Stimulated activated CD4-positive, alpha-beta T cell treated with anti-CD3 and anti-CD28 coated beads, Interleukin-2, amount 100 ng/mL, for 48 hours (primary cell): Measurements from ENCODE around the gene DNAJB12.
"Not testable (repeated sequence)": the region's sequence is repeated elsewhere in the genome, so short reads cannot be mapped to it uniquely, and the experiment has no call there.

ENCODE experiments used
- DNase-seq, 2 donors: peaks; one replicate each; pipeline ENCODE4 v3.0.0-alpha.2; 2020

Gene DNAJB12

DNA sequence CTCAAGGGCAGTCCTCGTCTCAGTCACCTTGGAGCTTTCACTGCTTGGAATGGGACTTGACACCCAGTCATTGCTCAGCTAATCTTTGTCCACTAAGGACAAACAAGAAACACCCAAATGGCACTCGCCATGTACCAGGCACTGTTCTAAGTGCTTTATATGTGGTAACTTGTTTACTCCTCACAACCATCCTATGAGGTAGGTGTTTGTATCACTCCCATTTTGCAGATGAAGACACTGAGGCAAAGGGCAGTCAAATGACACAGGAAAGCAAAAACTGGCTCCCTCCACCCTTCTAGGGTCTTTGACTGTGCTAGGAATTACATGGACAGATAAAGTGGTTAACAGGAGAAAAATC is 24.7 kb downstream of the DNAJB12 start:
- no peak for DNase-seq

DNA sequence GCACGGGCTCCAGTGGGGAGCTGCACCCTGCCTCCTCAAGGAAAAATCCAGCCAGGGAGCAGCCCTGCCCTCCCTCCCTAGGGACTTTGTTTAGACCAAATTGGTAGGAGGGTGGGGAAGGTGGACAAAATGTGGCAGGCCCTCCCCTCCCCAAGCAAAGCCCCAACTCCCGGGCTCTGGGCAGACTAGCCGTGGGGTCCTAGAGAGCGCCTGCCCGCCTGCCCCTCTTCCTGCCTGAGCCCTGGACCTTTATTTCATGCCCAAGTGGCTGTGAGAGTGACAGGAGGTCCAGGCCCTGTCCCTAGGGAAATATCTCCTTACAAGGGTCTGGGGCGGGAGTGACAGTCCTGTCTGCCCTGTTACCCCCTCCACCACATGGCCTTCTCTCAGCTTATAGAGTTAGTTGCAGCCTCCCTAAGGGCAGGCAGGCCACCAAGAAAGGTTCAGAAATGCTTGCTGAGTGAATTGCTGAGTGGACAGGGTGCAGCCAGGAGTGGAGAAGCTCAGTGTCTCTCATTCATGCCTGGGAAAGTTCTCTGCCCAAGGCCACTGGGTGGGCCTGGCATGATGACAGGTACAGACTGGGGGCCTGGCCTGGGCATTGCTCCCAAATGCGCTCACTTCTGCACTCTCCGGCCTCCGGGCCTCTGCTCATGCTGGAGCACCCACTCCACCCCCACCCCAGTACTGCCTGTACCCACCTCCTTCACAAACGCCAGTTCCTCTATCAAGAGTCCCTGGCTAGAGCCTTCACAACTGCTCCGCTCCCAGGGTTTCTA is 25.2 kb downstream of the DNAJB12 start:
- DNase-seq: no peak

- no peak for DNase-seq
These were observed 25.9 kb downstream of the DNAJB12 start for GRCh38 chr10:72328829-72329204.

DNA sequence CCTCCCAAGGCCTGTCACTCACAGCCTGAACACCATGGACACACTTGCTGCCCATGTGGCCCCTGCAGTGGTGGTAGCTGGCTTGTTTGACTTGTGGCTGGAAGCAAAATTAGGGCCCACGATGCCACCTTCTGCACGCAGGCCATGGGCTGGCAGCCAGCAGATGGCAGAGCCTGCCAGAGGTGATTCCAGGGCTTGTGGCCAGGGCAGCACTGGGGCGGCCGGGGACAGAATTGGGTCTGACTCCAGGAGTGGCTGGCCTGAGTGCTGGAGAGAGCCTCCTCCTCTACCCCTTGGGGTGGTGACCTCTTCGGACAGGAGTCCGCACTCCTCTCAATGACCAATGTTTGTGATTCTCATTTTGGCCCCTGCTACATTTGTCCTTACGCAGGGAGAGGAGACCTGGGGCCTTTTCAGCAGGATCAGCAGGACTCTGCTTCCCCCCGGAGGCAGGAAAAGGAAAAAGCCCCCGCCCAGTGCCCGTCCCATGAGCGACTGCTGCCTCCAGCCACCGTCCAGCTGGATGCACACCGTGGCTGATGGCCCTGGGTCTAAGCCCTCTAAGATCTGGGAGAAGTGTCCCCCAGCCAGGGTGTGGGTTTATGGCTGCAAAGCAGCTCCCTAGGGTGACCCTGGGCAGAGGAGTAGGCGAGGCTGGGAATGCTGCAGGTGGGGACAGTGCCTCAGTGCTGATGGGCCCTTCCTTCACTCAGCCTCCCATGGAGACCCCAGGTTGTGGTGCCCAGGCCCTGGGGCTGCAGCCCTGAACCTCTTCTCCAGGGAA is 26.5 kb downstream of the DNAJB12 start:
- DNase-seq: no peak

DNA sequence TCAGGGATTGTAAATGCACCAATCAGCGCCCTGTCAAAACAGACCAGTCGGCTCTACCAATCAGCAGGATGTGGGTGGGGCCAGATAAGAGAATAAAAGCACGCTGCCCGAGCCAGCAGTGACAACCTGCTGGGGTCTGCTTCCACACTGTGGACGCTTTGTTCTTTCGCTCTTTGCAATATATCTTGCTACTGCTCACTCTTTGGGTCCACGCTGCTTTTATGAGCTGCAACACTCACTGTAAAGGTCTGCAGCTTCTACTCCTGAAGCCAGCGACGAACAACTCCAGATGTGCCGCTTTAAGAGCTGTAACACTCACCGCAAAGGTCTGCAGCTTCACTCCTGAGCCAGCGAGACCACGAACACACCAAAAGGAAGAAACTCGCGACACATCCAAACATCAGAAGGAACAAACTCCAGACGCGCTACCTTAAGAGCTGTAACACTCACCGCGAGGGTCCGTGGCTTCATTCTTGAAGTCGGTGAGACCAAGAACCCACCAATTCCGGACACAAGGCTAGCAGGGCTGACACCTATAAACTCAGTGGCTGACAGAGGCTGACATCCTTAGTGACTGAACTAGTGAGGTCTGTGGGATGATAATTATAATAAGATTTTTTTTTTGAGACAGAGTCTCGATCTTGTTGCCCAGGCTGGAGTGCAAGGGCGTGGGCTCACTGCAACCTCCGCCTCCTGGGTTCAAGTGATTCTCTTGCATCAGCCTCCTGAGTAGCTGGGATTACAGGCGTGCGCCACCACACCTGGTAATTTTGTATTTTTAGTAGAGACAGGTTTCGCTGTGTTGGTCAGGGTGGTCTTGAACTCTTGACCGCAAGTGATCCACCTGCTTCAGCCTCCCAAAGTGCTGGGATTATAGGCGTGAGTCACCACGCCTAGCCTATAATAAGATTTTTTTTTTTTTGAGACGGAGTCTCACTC is 27.8 kb downstream of the DNAJB12 start:
- DNase-seq: peak; percentile 68 to 79

DNA sequence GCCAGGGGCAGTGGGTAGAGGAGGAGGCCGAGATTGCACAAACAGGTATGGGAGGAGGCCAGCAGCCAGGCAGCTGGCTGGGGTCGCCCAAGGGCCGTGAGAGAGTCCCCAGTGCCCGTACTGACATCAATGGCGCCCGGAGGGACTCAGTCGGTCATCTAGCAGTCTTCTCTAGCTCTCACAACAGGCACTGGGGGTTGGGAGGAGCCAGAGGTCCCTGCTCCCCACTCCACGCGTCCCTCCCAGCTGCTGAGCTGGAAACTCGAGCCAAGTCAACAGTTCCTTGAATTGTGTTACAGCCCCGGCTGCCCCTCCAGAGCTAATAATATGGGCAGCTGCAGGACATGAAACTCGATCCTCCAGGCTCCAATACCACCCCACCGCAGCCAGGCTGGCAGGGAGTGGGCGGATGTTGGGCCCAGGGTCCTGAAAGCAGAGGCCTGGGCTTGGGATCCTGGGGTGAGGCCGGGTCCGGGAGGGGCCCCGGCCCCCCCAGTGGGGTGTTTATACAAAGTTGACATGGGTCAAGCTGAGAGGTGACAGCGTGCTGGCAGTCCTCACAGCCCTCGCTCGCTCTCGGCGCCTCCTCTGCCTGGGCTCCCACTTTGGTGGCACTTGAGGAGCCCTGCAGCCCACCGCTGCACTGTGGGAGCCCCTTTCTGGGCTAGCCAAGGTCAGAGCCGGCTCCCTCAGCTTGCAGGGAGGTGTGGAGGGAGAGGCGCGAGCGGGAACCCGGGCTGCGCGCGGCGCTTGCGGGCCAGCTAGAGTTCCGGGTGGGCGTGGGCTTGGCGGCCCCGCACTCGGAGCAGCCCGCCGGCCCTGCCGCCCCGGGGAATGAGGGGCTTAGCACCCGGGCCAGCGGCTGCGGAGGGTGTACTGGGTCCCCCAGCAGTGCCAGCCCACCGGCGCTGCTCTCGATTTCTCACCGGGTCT is 29.2 kb downstream of the DNAJB12 start:
- not testable (repeated sequence) for DNase-seq

DNA sequence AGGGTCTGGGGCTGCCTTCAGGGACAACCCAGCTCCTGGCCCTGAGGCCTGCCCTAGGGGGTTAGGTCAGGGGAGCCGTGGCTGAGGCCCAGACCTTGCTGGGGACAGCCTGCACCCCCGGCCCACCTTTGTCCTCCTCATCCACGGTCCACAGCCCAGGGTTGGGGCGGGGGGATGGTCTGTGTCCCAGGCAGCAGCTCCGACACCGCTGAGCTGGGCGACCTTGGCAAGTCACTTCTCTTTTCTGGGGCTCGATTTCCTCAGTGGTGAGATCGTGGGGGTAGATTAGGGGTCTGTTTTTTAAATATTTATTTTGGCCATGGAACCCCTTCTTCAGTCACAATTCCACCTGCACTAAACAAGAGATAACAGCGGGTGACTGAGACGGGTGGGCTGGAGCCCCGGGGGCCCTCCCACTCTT is 30.9 kb downstream of the DNAJB12 start:
- DNase-seq: no peak

- DNase-seq: no peak
These were observed 31.5 kb downstream of the DNAJB12 start for GRCh38 chr10:72323108-72323749.

DNA sequence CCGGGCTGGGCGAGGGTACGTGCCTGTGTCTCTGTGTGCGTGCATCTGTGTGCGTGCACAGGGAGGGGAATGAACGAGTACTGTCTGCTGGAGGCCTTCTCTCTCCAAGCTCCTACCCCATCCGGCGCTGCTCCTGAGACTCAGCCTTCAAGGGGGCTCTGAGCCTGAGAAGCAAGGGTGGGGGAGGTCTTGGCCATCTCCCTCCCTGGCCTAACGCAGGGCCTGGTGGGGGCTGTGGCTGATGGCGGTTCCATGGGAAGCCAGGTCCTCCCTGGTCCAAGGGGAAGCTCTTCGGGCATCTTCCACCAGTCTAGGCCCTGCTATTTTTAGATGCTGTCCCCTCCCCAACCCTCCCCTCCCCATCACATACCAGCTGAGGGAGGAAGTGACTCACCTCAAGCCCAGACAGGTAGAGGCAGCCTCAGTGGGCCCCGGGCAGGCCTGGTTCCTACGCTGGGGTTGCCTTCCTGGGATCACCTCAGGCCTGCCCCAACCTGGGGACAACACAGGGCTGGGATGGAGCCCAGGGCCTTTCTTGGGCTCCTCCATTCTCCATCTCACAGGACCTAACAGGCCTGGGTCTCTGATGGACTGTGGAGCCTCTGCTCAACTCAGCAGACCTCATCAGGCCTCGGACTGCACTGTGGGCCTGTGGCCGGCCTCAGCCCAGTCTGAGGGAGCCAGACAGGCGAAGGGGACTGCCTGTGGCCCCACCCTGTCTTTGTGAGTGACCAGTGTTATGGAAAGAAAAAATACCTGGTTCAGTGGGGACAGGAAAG is 32.2 kb downstream of the DNAJB12 start:
- no peak for DNase-seq

DNA sequence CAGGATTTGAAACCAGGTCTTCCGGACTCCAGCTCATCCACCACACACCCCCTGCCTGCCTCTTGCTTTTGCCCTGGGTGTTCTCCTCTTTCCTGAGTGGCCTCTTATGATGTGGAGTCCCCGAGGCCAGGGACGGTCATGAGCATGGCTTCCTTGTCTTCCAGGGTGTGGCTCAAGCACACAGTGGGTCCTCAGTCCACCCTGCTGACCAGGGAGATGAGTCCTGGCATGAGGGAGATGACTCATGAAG is 32.8 kb downstream of the DNAJB12 start:
- DNase-seq: no peak

DNA sequence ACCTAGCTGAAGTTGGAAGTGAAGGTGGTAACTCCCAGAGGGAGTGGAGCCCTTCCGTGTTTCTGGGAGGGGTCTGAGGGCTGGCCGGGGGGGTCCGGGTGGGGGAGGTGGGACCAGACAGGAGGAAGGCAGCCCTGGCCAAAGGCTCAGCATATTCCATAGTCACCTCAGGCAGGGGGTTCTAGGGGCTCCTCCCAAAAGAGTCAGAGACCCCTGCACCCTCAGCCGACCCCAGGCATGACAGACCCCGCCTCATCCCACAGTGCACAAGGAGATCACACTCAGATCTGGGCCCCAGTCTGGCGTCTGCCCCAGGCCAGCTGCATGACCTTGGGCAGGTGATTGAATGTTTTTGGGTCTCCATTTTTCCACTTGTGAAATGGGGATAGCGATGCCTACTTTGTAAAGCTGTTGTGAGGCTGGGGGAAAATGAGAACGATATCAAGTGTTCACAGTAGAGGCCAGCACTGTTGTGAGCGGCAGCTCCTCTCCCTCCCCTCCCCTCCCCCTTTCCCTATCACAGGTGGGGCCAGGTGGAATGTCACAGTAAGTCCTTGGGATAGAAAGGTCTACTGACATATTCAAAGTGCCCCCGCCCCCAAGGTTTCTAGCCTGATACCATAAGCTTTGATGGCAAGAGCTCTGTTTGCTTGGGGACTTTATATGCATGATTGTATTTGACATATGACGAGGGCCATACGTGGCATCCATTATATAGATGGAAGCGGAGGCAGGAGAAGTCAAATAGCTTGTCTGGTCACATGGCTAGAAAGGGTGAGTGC is 33.3 kb downstream of the DNAJB12 start:
- no peak for DNase-seq

DNA sequence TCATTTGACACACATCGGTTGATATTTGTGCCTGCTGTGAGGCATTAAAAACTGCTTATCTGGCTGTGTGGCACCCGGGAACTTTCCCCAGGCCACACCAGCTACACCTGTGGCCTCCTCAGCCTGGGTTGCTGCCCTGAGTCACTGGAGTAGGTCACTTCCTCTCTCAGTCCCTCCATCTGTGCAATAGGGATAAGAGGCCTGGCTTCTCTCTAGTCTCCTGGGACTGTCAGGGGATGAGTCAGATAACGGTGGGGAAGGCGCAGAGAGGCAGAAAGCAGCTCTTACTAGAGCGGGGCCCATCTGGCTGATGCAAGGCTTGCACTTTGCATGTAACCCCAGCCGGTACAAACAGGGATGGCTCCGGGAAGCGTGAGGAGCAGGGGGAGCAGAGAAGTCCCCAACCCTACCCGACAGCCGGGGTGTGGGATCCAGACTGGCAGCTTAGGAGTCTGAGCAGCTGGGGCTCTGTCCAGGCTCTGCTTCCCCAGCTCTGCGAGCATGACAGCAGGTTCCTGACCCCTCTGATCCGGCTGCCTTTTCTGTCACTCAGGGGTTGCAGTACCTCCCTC is 34.0 kb downstream of the DNAJB12 start:
- DNase-seq: peak; percentile 60 to 68

DNA sequence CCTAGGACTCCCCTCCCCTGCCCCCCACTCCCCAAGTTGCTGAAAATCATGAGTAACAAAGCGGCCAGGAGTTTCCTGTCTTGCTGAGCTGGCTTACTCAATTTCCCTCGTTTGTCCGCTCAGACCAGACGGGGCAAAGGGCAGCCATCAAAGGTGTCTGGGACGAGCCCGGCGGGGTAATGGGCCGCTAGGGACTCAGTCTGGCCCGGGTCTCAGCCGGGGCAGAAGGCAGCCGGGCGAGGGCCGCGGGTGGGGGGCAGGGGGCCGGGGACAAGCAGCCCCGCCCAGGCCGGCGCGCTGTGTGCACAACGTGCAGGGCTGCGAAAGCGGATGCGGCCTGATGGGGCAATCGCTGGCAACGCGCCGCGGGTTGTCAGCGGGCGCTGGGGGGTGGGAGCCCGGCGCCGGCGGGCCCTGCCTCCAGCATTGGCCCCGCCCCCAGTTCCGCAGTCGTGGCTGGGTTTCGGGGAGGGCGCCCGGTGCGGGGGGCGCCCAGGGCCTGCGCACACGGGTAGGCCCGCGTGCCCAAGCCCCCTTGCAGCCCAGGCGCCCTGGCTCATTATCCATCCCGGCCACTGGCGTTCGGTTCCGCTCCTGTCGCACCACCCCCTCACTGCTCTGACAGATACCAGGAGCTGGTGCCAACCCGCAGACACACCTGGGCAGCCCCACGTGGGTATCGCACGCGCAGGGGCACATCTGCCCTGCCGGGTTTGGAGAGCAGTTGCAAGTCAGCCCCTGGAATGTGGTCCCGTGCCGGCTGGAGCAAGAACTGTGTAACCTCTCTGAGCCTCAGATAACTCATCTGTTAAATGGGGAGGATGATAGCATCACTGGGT is 35.1 kb downstream of the DNAJB12 start:
- DNase-seq: peak; percentile 74 to 83

DNA sequence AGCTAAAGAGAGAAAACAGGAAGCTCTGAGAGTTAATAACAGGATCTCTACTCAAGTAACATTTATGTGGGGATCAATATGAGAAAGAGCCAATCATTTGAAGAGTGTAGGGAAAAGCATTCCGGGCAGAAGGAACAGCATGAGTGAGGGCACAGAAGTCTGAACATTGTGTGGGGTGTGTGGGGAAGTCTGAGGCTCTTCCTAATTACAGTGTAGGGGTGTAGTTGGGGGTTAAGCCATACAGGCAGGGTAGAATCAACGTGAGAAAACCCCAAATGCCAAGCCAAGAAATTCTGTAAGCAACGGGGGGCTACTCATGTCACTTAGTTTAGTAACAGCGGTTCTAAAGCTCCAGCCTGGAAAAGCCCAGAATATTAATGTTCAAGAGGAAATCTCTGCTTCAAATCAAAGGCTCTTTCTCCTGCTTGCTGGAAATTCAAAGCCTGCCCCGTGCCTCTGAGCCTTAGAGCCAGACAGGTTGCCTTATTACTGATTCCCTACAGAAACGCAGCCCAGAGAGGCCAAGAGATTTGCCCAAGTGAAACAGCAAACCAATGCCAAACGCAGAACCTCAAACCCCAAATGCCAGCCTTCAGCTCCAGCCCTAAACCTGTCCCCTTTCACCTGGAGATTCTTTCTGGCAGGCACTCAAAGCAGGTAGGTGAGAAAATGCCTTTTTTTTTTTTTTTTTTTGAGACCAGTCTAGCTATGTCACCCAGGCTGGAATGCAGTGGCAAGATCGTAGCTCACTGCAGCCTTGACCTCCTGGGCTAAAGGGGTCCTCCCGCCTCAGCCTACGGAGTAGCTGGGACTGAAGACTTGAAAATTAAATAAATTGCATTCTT is 36.1 kb downstream of the DNAJB12 start:
- DNase-seq: no peak

DNA sequence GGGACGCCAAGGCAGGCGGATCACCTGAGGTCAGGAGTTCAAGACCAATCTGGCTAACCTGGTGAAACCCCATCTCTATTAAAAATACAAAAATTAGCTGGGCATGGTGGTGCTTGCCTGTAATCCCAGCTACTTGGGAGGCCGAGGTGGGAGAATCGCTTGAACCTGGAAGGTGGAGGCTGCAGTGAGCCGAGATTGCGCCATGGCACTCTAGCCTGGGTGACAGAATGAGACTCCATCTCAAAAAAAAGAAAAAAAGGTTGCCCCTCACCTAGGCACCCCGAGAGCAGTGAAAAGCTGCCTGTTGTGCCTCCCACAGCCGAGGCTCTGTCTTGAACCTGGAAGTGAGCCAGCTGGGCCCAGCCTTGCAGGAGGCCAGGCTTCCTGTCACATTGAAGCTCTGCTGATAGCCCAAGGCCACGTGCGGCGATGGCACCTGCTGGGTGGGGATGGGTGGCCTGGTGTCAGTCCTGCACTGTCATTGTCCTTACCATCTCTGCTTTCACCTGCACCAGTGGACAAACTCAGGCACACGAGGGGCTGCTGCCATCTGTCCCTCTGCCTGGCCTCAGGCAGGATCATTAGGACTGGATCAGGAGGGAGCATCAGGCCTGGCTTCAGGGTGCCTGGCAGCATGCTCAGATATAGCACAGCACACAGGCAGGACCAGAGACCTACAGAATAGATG is 37.8 kb downstream of the DNAJB12 start:
- no peak for DNase-seq

- no peak for DNase-seq
These were observed 38.4 kb downstream of the DNAJB12 start for GRCh38 chr10:72316386-72316700.

DNA sequence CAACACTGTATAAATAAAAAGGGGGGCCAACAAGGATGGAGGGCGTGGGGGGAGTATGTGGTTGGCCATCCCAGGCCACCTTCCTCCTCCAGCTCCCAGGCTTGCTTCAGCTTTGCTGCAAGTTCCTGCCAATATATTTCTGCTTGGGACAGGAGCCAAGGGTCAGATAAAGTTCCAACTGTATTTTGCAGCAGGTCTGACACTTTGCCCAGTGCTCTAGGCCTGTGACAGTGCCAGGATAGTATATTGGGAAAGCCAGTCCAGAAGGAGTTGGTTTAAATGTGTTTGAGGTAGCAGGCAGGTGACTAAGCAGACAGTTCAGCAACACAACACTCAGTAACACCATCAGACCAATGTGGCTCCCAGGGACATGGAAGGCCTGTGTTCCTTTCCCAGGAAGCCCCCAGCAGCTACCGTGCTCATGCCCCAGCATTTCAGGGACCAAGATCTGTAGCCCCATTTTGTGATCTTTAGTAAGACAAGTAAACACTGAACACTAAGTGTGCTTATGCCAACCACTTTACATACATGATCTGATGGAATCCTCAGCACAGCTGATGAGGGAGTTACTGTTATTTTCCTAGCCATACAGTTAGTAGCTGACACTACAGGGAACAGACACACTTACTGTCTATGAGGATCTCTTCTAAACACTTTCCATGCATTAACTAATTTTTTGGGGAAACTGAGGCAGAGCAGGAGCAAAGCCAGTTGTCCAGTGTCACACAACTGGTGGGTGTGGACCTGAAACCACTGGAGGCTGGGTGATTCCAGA is 38.9 kb downstream of the DNAJB12 start:
- DNase-seq: no peak
